ENCODE data around the gene ZNF830. TPM values are rescaled to one million over a fixed set of nuclear protein-coding genes. Genes with fewer than 3 reads are reported as not detected.
A peak's percentile ranks its signal among the peaks of the same experiment; 100 is the strongest.

The ZNF830 gene
- total and polyA plus RNA-seq, 9 of the 15 experiments (the other 6 are each of a cell fraction or from before 2014, with no cell fraction given) = 13.1 to 28.7 (median 21.7) TPM

DNA sequence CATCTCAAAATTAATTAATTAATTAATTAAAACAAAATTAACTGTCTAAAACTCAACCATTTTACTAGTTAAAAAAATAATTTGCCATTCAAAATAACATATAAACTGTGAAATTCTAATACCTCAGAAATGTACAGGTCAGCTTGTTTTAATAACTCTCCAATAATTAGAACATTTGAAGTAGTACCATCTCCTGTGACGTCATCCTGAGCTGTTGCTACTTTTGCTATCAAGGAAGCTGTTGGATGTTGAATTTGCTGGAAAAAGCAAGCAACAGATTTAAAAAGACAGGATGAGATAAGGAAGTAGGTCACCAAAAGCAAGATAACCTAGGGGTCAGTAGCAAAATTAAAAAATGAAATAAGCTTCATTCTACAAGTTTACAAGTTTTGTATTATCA, 2.9 kb upstream of the ZNF830 start (continued):
- TF ChIP-seq ZNF146 (CRISPR knock-in tag; IDR thresholded peaks at IDR 0.05; ENCODE audit: unreplicated experiment) = no peak
- no peak for TF ChIP-seq ILK (tag; IDR thresholded peaks at IDR 0.05; ENCODE audit: borderline replicate concordance, low read depth)
- no peak for TF ChIP-seq ZNF174 (CRISPR knock-in tag; IDR thresholded peaks at IDR 0.05)
- TF ChIP-seq ATF1 (CRISPR knock-in tag; IDR thresholded peaks at IDR 0.05) = no peak
- TF ChIP-seq ATF1 (tag; IDR thresholded peaks at IDR 0.05) = peak; percentile 63
- TF ChIP-seq, protein P1, sequence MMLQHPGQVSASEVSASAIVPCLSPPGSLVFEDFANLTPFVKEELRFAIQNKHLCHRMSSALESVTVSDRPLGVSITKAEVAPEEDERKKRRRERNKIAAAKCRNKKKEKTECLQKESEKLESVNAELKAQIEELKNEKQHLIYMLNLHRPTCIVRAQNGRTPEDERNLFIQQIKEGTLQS (IDR thresholded peaks at IDR 0.05) = peak; percentile 68
- TF ChIP-seq, protein P1 (CRISPR knock-in tag; conservative IDR thresholded peaks at IDR 0.05) = no peak
- TF ChIP-seq CREM (IDR thresholded peaks at IDR 0.05; ENCODE audit: low read depth) = peak; percentile 50
- TF ChIP-seq, protein P2, sequence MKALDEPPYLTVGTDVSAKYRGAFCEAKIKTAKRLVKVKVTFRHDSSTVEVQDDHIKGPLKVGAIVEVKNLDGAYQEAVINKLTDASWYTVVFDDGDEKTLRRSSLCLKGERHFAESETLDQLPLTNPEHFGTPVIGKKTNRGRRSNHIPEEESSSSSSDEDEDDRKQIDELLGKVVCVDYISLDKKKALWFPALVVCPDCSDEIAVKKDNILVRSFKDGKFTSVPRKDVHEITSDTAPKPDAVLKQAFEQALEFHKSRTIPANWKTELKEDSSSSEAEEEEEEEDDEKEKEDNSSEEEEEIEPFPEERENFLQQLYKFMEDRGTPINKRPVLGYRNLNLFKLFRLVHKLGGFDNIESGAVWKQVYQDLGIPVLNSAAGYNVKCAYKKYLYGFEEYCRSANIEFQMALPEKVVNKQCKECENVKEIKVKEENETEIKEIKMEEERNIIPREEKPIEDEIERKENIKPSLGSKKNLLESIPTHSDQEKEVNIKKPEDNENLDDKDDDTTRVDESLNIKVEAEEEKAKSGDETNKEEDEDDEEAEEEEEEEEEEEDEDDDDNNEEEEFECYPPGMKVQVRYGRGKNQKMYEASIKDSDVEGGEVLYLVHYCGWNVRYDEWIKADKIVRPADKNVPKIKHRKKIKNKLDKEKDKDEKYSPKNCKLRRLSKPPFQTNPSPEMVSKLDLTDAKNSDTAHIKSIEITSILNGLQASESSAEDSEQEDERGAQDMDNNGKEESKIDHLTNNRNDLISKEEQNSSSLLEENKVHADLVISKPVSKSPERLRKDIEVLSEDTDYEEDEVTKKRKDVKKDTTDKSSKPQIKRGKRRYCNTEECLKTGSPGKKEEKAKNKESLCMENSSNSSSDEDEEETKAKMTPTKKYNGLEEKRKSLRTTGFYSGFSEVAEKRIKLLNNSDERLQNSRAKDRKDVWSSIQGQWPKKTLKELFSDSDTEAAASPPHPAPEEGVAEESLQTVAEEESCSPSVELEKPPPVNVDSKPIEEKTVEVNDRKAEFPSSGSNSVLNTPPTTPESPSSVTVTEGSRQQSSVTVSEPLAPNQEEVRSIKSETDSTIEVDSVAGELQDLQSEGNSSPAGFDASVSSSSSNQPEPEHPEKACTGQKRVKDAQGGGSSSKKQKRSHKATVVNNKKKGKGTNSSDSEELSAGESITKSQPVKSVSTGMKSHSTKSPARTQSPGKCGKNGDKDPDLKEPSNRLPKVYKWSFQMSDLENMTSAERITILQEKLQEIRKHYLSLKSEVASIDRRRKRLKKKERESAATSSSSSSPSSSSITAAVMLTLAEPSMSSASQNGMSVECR (CRISPR knock-in tag; IDR thresholded peaks at IDR 0.05) = no peak
- TF ChIP-seq CBX1 (IDR thresholded peaks at IDR 0.05; ENCODE audit: low read depth) = no peak
- TF ChIP-seq ZNF143 (CRISPR knock-in tag; IDR thresholded peaks at IDR 0.05) = no peak
- no peak for TF ChIP-seq CBX2 (IDR thresholded peaks at IDR 0.05; ENCODE audit: insufficient read depth, low read length, poor library complexity, severe bottlenecking)
- no peak for TF ChIP-seq RHOXF2B (CRISPR knock-in tag; conservative IDR thresholded peaks at IDR 0.05)
- no peak for TF ChIP-seq POLR2H (tag; IDR thresholded peaks at IDR 0.05; ENCODE audit: low read depth)
- no peak for TF ChIP-seq ZNF217 (CRISPR knock-in tag; IDR thresholded peaks at IDR 0.05)
- no peak for TF ChIP-seq ARHGAP35 (IDR thresholded peaks at IDR 0.05; ENCODE audit: partially characterized antibody)
- TF ChIP-seq, protein P3, sequence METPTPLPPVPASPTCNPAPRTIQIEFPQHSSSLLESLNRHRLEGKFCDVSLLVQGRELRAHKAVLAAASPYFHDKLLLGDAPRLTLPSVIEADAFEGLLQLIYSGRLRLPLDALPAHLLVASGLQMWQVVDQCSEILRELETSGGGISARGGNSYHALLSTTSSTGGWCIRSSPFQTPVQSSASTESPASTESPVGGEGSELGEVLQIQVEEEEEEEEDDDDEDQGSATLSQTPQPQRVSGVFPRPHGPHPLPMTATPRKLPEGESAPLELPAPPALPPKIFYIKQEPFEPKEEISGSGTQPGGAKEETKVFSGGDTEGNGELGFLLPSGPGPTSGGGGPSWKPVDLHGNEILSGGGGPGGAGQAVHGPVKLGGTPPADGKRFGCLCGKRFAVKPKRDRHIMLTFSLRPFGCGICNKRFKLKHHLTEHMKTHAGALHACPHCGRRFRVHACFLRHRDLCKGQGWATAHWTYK (CRISPR knock-in tag; IDR thresholded peaks at IDR 0.05) = no peak
- no peak for TF ChIP-seq RBM34 (IDR thresholded peaks at IDR 0.05; ENCODE audit: borderline replicate concordance, insufficient read depth, low read length)
- no peak for TF ChIP-seq HDAC2 (IDR thresholded peaks at IDR 0.05)
- peak; percentile 44; the same call in 1 of the 2 replicates for TF ChIP-seq ZNF316 (IDR thresholded peaks at IDR 0.05)
- TF ChIP-seq, protein P4, sequence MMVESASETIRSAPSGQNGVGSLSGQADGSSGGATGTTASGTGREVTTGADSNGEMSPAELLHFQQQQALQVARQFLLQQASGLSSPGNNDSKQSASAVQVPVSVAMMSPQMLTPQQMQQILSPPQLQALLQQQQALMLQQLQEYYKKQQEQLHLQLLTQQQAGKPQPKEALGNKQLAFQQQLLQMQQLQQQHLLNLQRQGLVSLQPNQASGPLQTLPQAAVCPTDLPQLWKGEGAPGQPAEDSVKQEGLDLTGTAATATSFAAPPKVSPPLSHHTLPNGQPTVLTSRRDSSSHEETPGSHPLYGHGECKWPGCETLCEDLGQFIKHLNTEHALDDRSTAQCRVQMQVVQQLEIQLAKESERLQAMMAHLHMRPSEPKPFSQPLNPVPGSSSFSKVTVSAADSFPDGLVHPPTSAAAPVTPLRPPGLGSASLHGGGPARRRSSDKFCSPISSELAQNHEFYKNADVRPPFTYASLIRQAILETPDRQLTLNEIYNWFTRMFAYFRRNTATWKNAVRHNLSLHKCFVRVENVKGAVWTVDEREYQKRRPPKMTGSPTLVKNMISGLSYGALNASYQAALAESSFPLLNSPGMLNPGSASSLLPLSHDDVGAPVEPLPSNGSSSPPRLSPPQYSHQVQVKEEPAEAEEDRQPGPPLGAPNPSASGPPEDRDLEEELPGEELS (CRISPR knock-in tag; IDR thresholded peaks at IDR 0.05; ENCODE audit: borderline replicate concordance) = no peak
- no peak for TF ChIP-seq IRF2 (CRISPR knock-in tag; IDR thresholded peaks at IDR 0.05)
- TF ChIP-seq NFRKB (IDR thresholded peaks at IDR 0.05; ENCODE audit: low read depth) = no peak

All from K562 (cell line).